GM12891 (cell line): Measurements from ENCODE around the gene TBX1.

Experiments
- POLR2A ChIP-seq: IDR thresholded peaks from 2 replicates; pipeline ENCODE4 v1.6.1; 2011; ENCODE audit warnings: low read depth, low read length, control low read depth
- POLR2AphosphoS5 ChIP-seq: IDR thresholded peaks from 2 replicates; pipeline ENCODE4 v1.6.1; 2011; ENCODE audit warnings: low read depth, low read length, control low read depth
- POU2F2 ChIP-seq: IDR thresholded peaks from 2 replicates; pipeline ENCODE4 v1.6.1; 2011; ENCODE audit warnings: low read depth, mild to moderate bottlenecking, control low read depth, low read length, moderate library complexity
- SPI1 ChIP-seq: IDR thresholded peaks from 2 replicates; pipeline ENCODE4 v1.6.1; 2011; ENCODE audit warnings: low read depth, low read length, control low read depth
- TAF1 ChIP-seq: IDR thresholded peaks from 2 replicates; pipeline ENCODE4 v1.6.1; 2011; ENCODE audit warnings: low read depth, low read length, control low read depth

DNA sequence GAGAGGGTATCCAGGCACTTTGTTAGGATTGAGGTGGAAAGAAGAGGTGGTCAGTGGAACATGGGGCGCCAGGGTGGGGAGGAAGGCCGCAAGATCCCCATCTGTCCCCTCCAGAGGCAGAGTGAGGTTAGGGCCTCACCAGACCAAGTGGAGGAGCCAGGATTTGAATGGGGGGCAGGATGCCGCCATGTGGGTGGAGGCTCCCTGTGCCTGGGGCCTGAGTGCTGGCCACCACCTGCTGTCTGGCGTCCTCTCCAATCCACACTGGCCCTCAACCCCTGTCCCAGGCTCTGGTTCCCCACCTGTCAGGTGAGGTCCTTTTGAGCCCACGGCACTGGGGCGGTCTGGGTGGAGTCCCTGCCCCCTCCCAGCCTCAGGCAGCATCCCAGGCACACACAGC is 17.5 kb upstream of the TBX1 start:
- TF ChIP-seq POLR2AphosphoS5 (no peak), POLR2A (no peak), TAF1 (no peak), POU2F2 (no peak), SPI1 (no peak)
